ENCODE measurements around the gene FBXO42. TPM values are rescaled to one million over a fixed set of nuclear protein-coding genes. Genes with fewer than 3 reads are reported as not detected.

The FBXO42 gene
- total RNA-seq, 1 experiment from 2014 or later = 11.3 TPM

GRCh38 chr1:16243215-16243610, 109.1 kb downstream of the FBXO42 start:
- Histone ChIP-seq H3K27me3 (replicated peaks; ENCODE audit: control insufficient read depth, insufficient read depth, low read length) (no peaks in the 10 kb centered on the region), H3K4me3 (ENCODE audit: low read depth, low read length) (no peak overlapping the region), H3K36me3 (ENCODE audit: control insufficient read depth, insufficient read depth, low read length) (no peaks in the 10 kb centered on the region), H3K4me1 (no peaks in the 10 kb centered on the region), H3K9me3 (no peaks in the 10 kb centered on the region)
- H3K27me3 Mint-ChIP-seq (ENCODE audit: insufficient read depth, unreplicated experiment) = no peaks in the 10 kb centered on the region
- intact Hi-C loops (cut with micrococcal nuclease; ENCODE audit: unreplicated experiment) = no loop called here
- ChIA-PET CTCF (interaction anchor here (0.6 to 2.0 kb wide), 2 partner anchors 164 to 230 kb away, joined by 4 to 9 read pairs; no protein-coding TSS in a partner anchor), POLR2A (interaction anchor here (0.5 kb wide), 1 partner anchor 105 kb away, joined by 3 read pairs; no protein-coding TSS in a partner anchor)
- H3K4me1 Mint-ChIP-seq (ENCODE audit: low read depth, unreplicated experiment) = no peaks in the 10 kb centered on the region
- H3K4me3 Mint-ChIP-seq (ENCODE audit: unreplicated experiment) = no peak overlapping the region
- H3K9me3 Mint-ChIP-seq (ENCODE audit: unreplicated experiment) = no peaks in the 10 kb centered on the region
- DNase-seq = no peak
- H3K27ac Mint-ChIP-seq (ENCODE audit: unreplicated experiment) = no peak overlapping the region
- BruUV-seq (replicated peaks) = no TSS peak
- TF ChIP-seq CTCF (IDR thresholded peaks at IDR 0.05; ENCODE audit: insufficient read depth in 1 of 2, low read depth in 1 of 2, low read length in 1 of 2, severe bottlenecking in 1 of 2, unreplicated experiment in 1 of 2) = no peak
- H3K36me3 Mint-ChIP-seq (ENCODE audit: insufficient read depth, unreplicated experiment) = peaks cover 12% of the 10 kb centered on the region

- no TSS peak for BruUV-seq (replicated peaks)
- H3K4me1 Mint-ChIP-seq (ENCODE audit: low read depth, unreplicated experiment) = no peaks in the 10 kb centered on the region
- 0 out of 2 replicates have a peak, but pooled peaks cover under 1% of the 10 kb centered on the region for H3K4me1 ChIP-seq
- no peak overlapping the region for H3K27ac Mint-ChIP-seq (ENCODE audit: unreplicated experiment)
- no peak overlapping the region for H3K4me3 Mint-ChIP-seq (ENCODE audit: unreplicated experiment)
- H3K27me3 ChIP-seq (replicated peaks; ENCODE audit: control insufficient read depth, insufficient read depth, low read length) = no peaks in the 10 kb centered on the region
- H3K4me3 ChIP-seq (ENCODE audit: low read depth, low read length) = no peak overlapping the region
- ChIA-PET CTCF (interaction anchor here (0.6 to 2.0 kb wide), 2 partner anchors 163 to 229 kb away, joined by 4 to 9 read pairs; no protein-coding TSS in a partner anchor), POLR2A (no interaction called here)
- H3K27me3 Mint-ChIP-seq (ENCODE audit: insufficient read depth, unreplicated experiment) = no peaks in the 10 kb centered on the region
- H3K9me3 ChIP-seq = no peaks in the 10 kb centered on the region
- intact Hi-C loops (cut with micrococcal nuclease; ENCODE audit: unreplicated experiment) = no loop called here
- no peaks in the 10 kb centered on the region for H3K36me3 ChIP-seq (ENCODE audit: control insufficient read depth, insufficient read depth, low read length)
- no peaks in the 10 kb centered on the region for H3K9me3 Mint-ChIP-seq (ENCODE audit: unreplicated experiment)
- TF ChIP-seq CTCF (IDR thresholded peaks at IDR 0.05; ENCODE audit: insufficient read depth in 1 of 2, low read depth in 1 of 2, low read length in 1 of 2, severe bottlenecking in 1 of 2, unreplicated experiment in 1 of 2) = no peak
- no peak for DNase-seq
- H3K36me3 Mint-ChIP-seq (ENCODE audit: insufficient read depth, unreplicated experiment) = peaks cover 11% of the 10 kb centered on the region
Measured at GRCh38 chr1:16242556-16243214, 109.6 kb downstream of the FBXO42 start.

- no peak for TF ChIP-seq CTCF (IDR thresholded peaks at IDR 0.05; ENCODE audit: insufficient read depth in 1 of 2, low read depth in 1 of 2, low read length in 1 of 2, severe bottlenecking in 1 of 2, unreplicated experiment in 1 of 2)
- no TSS peak for BruUV-seq (replicated peaks)
- Histone ChIP-seq H3K36me3 (ENCODE audit: control insufficient read depth, insufficient read depth, low read length) (no peaks in the 10 kb centered on the region), H3K27me3 (replicated peaks; ENCODE audit: control insufficient read depth, insufficient read depth, low read length) (no peaks in the 10 kb centered on the region), H3K4me3 (ENCODE audit: low read depth, low read length) (no peak overlapping the region), H3K4me1 (0 out of 2 replicates have a peak, but pooled peaks cover 5% of the 10 kb centered on the region), H3K9me3 (no peaks in the 10 kb centered on the region)
- ChIA-PET POLR2A (no interaction called here), CTCF (no interaction called here)
- Mint-ChIP-seq H3K4me1 (ENCODE audit: low read depth, unreplicated experiment) (no peaks in the 10 kb centered on the region), H3K27ac (ENCODE audit: unreplicated experiment) (no peak overlapping the region), H3K27me3 (ENCODE audit: insufficient read depth, unreplicated experiment) (no peaks in the 10 kb centered on the region), H3K9me3 (ENCODE audit: unreplicated experiment) (no peaks in the 10 kb centered on the region), H3K36me3 (ENCODE audit: insufficient read depth, unreplicated experiment) (no peaks in the 10 kb centered on the region), H3K4me3 (ENCODE audit: unreplicated experiment) (no peak overlapping the region)
- intact Hi-C loops (cut with micrococcal nuclease; ENCODE audit: unreplicated experiment) = no loop called here
- no peak for DNase-seq
Measured at GRCh38 chr1:16241221-16241708, 111.0 kb downstream of the FBXO42 start.

Measured in Caco-2 (cell line).